Duodenal mucosa (tissue), 2 donors: ENCODE measurements around the gene MCM7.
A peak's percentile ranks its signal among the peaks of the same experiment; 100 is the strongest.

Source experiments
- H3K27ac ChIP-seq: one replicate; pipeline ENCODE4 v1.7.0; 2013; ENCODE audit warnings: low read depth, low read length
- H3K27me3 ChIP-seq, 2 donors: one replicate each; pipeline ENCODE4 v1.7.0; 2013; ENCODE audit warnings: low read length in 2 of 2, control low read depth in 1 of 2; ENCODE audit not compliant: insufficient read depth in 2 of 2, control insufficient read depth in 1 of 2
- H3K36me3 ChIP-seq, 2 donors: one replicate each; pipeline ENCODE4 v1.7.0; 2013; ENCODE audit warnings: low read length in 2 of 2, control low read depth in 1 of 2; ENCODE audit not compliant: insufficient read depth in 2 of 2, control insufficient read depth in 1 of 2
- H3K4me1 ChIP-seq, 2 donors: one replicate each; pipeline ENCODE4 v1.7.0; 2013; ENCODE audit warnings: low read length in 2 of 2, control low read depth in 1 of 2; ENCODE audit not compliant: insufficient read depth in 2 of 2, control insufficient read depth in 1 of 2
- H3K4me3 ChIP-seq, 2 donors: one replicate each; pipeline ENCODE4 v1.7.0; 2013; ENCODE audit warnings: low read length in 2 of 2, low read depth in 1 of 2
- H3K9ac ChIP-seq, 2 donors: one replicate each; pipeline ENCODE4 v1.7.0; 2013; ENCODE audit warnings: low read length in 2 of 2, low read depth in 1 of 2
- H3K9me3 ChIP-seq, 2 donors: one replicate each; pipeline ENCODE4 v1.7.0; 2013; ENCODE audit warnings: low read length in 2 of 2, control low read depth in 1 of 2; ENCODE audit not compliant: control insufficient read depth in 1 of 2

MCM7 gene

GRCh38 chr7:100074841-100075240 lies 26.4 kb downstream of the MCM7 start:
- no peak overlapping the region for H3K4me3 ChIP-seq
- H3K36me3 ChIP-seq: peaks cover 59 to 74% of the 10 kb centered on the region in 2 donors
- H3K9ac ChIP-seq: no peak overlapping the region
- no peak overlapping the region for H3K27ac ChIP-seq
- H3K9me3 ChIP-seq: peaks cover 32 to 34% of the 10 kb centered on the region in 2 donors
- H3K27me3 ChIP-seq: no peaks in the 10 kb centered on the region
- H3K4me1 ChIP-seq: peaks cover 15 to 20% of the 10 kb centered on the region in 2 donors

GRCh38 chr7:100072462-100072861 lies 28.7 kb downstream of the MCM7 start:
- Histone ChIP-seq H3K4me3 (peak overlapping the region; percentile 10 to 12), H3K9ac (no peak overlapping the region), H3K9me3 (peaks cover 32 to 35% of the 10 kb centered on the region in 2 donors), H3K27me3 (no peaks in the 10 kb centered on the region), H3K36me3 (peaks cover 62 to 77% of the 10 kb centered on the region in 2 donors), H3K27ac (no peak overlapping the region), H3K4me1 (peaks cover 7% of the 10 kb centered on the region in 2 donors)

- Histone ChIP-seq H3K4me3 (peak overlapping the region; percentile 4 to 48), H3K9me3 (peaks cover 32 to 35% of the 10 kb centered on the region in 2 donors), H3K9ac (no peak overlapping the region), H3K36me3 (peaks cover 62 to 66% of the 10 kb centered on the region in 2 donors), H3K27me3 (no peaks in the 10 kb centered on the region), H3K27ac (no peak overlapping the region), H3K4me1 (no peaks in the 10 kb centered on the region)
These were observed 30.0 kb downstream of the MCM7 start for GRCh38 chr7:100071018-100071723.

DNA sequence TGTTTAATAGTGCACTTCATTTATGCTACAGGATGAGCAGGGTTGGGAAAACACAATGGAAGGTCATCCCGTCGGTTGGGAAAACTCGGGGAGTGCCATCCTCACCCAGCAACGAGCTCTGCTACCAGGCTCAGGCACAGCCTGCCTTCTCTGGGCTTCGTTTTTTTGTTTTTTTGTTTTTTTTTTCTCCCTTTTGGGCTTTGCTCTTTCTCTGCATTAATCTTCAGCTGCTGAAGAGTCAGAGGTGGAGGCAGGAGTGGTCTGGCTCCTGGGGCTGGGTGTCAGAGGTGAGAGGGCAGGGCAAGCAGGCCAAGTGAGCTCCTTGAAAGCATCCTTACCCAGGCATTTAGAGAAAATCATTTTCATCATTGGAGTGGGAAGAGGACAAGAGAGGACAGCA lies 31.2 kb downstream of the MCM7 start:
- Histone ChIP-seq H3K27me3 (no peaks in the 10 kb centered on the region), H3K9me3 (peaks cover 32 to 35% of the 10 kb centered on the region in 2 donors), H3K4me1 (no peaks in the 10 kb centered on the region), H3K9ac (no peak overlapping the region), H3K36me3 (peaks cover 50 to 59% of the 10 kb centered on the region in 2 donors), H3K4me3 (no peak overlapping the region), H3K27ac (no peak overlapping the region)

DNA sequence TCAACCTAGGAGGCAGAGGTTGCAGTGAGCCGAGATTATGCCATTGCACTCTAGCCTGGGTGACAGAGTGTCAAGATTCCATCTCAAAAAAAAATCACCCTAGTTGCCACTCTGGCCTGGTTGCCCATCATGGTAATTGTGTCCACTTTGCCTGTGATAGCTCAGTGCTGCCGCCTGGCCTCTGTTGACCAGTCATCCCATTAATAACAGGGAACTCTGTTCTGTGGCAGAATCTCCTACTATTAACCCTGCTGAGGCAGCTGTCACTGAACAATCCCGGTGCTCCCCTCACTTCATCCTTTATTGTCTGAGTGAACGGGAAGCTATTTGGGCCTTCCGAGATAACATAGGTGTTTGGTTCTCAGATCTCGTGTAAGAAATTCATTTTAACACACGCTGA lies 34.2 kb downstream of the MCM7 start:
- H3K4me3 ChIP-seq: no peak overlapping the region
- no peaks in the 10 kb centered on the region for H3K27me3 ChIP-seq
- no peak overlapping the region for H3K27ac ChIP-seq
- no peaks in the 10 kb centered on the region for H3K4me1 ChIP-seq
- H3K9me3 ChIP-seq: peaks cover 20 to 23% of the 10 kb centered on the region in 2 donors
- no peak overlapping the region for H3K9ac ChIP-seq
- peaks cover 34 to 50% of the 10 kb centered on the region in 2 donors for H3K36me3 ChIP-seq

GRCh38 chr7:100065452-100066186 lies 35.6 kb downstream of the MCM7 start:
- Histone ChIP-seq H3K27me3 (no peaks in the 10 kb centered on the region), H3K9me3 (peaks cover 6 to 9% of the 10 kb centered on the region in 2 donors), H3K9ac (no peak overlapping the region), H3K4me3 (no peak overlapping the region), H3K27ac (no peak overlapping the region), H3K36me3 (peaks cover 21 to 36% of the 10 kb centered on the region in 2 donors), H3K4me1 (no peaks in the 10 kb centered on the region)

DNA sequence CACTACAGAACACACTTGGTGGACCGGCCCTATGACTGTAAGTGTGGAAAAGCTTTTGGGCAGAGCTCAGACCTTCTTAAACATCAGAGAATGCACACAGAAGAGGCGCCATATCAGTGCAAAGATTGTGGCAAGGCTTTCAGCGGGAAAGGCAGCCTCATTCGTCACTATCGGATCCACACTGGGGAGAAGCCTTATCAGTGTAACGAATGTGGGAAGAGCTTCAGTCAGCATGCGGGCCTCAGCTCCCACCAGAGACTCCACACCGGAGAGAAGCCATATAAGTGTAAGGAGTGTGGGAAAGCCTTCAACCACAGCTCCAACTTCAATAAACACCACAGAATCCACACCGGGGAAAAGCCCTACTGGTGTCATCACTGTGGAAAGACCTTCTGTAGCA lies 37.0 kb downstream of the MCM7 start:
- H3K27ac ChIP-seq: no peak overlapping the region
- H3K36me3 ChIP-seq: peaks cover 10 to 26% of the 10 kb centered on the region in 2 donors
- H3K9ac ChIP-seq: no peak overlapping the region
- H3K4me3 ChIP-seq: no peak overlapping the region
- no peaks in the 10 kb centered on the region for H3K9me3 ChIP-seq
- no peaks in the 10 kb centered on the region for H3K4me1 ChIP-seq
- H3K27me3 ChIP-seq: no peaks in the 10 kb centered on the region

GRCh38 chr7:100063376-100063775 lies 37.8 kb downstream of the MCM7 start:
- Histone ChIP-seq H3K36me3 (peaks cover 12 to 33% of the 10 kb centered on the region in 2 donors), H3K4me1 (no peaks in the 10 kb centered on the region), H3K4me3 (no peak overlapping the region), H3K9ac (no peak overlapping the region), H3K27ac (no peak overlapping the region), H3K27me3 (no peaks in the 10 kb centered on the region), H3K9me3 (no peaks in the 10 kb centered on the region)

- H3K27ac ChIP-seq: no peak overlapping the region
- peaks cover 26 to 47% of the 10 kb centered on the region in 2 donors for H3K36me3 ChIP-seq
- H3K9me3 ChIP-seq: no peaks in the 10 kb centered on the region
- H3K27me3 ChIP-seq: no peaks in the 10 kb centered on the region
- H3K4me1 ChIP-seq: no peaks in the 10 kb centered on the region
- H3K9ac ChIP-seq: no peak overlapping the region
- no peak overlapping the region for H3K4me3 ChIP-seq
These were observed 39.5 kb downstream of the MCM7 start for GRCh38 chr7:100061518-100062193.

DNA sequence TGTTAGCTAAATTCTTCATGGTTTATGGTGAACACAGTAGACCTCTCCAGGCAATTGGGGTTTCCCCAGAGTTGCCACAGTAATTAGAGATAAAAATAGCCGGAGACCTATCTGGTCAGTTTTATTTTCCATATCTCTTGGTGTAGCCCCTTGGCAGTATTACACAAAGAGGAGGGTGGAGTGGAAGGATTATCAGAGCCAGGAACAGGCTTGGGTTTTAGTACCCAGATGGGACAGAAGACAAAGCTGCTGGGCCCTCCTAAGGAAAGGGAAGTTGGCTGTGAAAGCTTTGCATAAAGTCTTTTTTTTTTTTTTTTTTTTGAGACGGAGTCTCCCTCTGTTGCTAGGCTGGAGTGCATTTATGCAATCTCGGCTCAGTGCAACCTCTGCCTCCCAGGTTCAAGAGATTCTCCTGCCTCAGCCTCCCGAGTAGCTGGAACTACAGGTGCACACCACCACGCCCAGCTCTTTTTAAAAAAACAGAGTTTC lies 41.9 kb downstream of the MCM7 start:
- Histone ChIP-seq H3K9me3 (no peaks in the 10 kb centered on the region), H3K27ac (no peak overlapping the region), H3K4me1 (no peaks in the 10 kb centered on the region), H3K27me3 (no peaks in the 10 kb centered on the region), H3K9ac (no peak overlapping the region), H3K4me3 (no peak overlapping the region), H3K36me3 (peaks cover 20 to 35% of the 10 kb centered on the region in 2 donors)
